CD4-positive, alpha-beta T cell treated with Interferon gamma for 1 hour (primary cell): ENCODE data around the gene FUT7.
A peak's percentile ranks its signal among the peaks of the same experiment; 100 is the strongest.
"Not testable (repeated sequence)": the region's sequence is repeated elsewhere in the genome, so short reads cannot be mapped to it uniquely, and the experiment has no call there.

ENCODE experiments used
- DNase-seq: peaks from one replicate; pipeline ENCODE4 v3.0.0-alpha.2; 2020

Gene FUT7

GRCh38 chr9:137066096-137066861, 34.4 kb upstream of the FUT7 start:
- no peak for DNase-seq

DNA sequence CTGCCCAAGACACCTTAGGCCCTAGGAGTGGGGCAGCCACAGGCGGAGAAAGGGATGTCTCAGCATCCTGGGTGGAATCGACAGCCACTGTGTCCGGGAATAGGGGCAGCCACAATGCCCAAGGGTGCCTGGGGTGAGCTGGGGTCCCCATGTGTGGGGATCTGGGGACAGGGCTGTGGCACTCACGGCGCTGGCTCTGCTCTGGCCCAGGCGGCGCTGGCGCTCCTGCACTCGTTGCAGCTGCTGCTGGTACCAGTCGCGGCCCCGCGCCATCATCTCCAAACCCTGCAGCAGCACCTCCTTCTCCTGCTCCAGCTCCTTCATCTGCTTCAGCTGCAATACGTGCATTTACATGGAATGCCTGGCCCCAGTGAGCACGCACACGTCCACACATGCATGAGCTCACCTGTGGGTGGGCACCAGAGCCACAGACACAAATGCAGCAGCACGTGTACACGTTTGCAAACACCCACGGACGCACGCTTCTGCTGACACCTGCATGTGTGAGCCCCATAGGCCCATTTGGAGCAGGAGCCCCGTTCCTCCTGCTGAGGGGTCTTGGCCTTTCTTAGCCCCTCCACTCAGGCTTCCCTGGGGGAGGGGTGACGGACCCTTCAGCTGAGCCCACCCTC, 33.6 kb upstream of the FUT7 start:
- DNase-seq = no peak

DNA sequence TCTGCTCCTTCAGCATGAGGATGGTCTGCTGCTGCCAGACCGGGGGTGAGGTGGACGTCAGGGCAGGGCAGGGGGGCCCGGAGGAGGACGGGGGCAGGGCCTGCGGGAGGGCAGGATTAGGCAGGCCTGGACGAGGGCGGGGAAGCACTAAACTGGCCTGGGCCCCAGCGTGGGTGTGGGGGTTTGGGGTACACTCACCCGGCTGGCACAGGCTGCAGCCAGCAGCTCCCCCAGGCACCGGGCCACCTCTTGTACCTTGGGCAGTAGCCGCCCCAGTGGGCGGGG, 32.9 kb upstream of the FUT7 start:
- no peak for DNase-seq

DNA sequence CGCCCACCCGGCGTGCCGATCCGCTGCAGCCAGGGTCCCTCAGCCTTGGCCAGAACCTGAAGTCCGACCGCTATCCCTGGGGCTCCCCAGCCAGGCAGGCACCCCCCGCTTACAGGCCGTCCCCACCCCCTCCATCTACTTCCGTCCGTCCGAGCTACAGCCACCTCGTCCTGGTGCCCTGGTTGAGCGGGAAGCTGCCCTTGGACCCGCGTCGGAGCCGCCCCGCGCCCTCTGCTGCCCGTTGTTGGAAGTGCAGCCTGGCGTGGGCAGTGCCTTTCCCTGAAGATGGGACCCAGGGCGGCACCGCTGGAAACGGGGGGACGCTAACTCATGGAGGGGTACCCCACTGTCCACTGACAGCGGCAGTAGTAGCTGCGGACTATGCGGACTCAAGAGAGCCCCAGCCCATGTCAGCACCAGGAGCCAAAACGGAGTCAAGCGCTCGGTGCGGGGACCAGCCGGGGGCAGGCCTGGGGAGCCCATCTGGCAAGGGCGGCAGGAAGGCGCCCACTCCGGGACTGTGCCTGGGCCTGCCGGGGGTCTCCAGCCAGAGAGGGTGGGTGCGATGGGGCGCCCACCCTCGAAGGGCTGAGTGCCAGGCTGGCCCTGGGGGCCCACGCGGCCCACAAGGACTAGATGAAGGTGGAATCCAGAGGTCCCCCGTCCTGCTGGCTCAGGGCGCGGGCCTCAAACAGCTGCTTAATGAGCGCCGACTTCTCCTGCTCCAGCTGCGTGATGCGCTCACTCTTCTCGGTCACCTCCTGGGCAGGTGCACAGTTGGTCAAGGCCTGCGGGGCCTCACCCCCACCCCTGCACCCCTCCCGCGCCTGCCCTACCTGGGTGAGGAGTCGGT, 32.4 kb upstream of the FUT7 start:
- DNase-seq = peak; percentile 43

GRCh38 chr9:137063311-137064026, 31.6 kb upstream of the FUT7 start:
- DNase-seq = no peak

DNA sequence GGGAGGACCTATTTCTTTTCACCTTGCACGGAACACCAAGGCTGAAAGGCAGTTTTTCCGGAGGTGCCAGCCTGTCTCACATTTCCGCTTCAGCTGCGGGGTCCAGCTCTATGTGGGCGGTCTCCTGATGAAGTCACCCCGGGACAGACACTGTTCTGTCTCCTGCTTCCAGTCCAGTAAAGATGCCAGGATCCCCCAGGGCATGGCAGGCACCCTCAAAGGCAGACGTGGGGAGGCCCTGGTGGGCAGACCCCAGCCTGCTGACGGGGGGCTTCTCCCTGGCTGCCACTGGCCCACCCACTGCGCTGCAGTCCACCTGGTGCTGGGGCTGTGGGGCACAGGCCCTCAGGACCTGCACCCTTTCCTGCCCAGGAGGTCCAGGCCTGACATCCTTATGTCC, 30.9 kb upstream of the FUT7 start:
- DNase-seq = not testable (repeated sequence)

DNA sequence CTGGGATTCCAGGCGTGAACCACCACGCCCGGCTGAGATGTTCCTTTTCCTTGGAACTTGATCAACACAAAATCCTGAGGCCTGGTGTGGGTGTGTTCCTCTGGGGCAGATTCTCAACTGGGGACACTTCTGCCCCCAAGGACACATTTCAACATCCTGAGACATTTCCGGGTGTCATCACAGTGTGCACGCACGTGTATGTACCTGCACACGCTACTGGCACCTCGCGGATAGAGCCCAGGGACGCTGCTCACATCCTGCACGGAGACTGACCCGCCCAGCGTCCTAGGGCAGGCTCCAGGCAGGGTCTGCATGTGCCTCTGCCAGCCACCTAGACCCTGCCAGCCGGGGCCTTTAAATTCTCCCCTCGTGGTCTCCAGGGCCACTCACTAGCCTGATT, 30.5 kb upstream of the FUT7 start:
- no peak for DNase-seq

DNA sequence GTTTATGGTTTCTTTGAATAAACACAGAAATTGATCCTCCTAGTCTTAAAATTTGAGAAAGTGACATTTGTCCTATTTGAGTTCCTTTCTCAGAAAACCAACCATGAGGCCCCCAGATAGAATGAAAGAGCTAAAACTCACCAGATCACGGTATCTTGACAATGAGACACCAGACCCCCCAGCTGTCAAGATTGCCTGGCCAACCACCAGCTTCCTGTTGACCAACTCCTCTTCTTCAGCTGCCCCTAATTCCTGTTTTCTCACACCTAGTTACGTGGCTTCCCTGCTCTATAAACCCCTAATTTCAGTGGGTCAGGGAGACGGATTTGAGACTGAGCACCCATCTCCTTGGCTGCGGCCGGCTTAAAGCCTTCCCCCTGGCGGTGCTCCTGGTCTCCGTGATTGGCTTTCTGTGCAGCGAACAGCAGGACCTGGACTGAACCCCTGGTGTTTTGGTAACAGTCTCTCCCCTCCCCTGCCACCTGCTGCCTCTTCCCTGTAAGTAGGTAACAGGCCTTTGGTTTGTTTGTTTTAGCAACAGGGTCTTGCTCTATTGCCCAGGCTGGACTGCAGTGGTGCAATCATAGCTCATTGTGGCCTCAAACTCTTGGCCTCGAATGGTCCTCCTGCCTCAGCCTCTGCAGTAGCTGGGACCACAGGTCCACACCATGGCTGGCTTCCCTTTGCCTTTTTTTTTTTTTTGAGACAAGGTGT, 26.8 kb upstream of the FUT7 start:
- DNase-seq = no peak

DNA sequence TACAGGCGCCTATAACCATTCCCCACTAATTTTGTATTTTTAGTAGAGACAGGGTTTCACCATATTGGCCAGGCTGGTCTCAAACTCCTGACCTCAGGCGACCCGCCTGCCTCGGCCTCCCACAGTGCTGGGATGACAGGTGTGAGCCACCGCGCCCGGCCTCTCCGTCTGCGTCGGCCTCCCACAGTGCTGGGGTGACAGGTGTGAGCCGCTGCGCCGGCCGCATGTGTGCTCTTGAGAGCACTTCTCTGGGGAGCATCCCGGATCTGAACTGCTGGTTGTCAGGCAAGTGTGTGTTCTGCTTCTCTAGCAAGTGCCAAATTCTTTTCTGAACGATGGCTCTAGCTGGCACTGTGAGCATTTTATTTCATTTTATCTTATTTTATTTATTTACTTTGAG, 25.7 kb upstream of the FUT7 start:
- no peak for DNase-seq

- DNase-seq = no peak
These were observed 25.0 kb upstream of the FUT7 start for GRCh38 chr9:137056739-137057415.

DNA sequence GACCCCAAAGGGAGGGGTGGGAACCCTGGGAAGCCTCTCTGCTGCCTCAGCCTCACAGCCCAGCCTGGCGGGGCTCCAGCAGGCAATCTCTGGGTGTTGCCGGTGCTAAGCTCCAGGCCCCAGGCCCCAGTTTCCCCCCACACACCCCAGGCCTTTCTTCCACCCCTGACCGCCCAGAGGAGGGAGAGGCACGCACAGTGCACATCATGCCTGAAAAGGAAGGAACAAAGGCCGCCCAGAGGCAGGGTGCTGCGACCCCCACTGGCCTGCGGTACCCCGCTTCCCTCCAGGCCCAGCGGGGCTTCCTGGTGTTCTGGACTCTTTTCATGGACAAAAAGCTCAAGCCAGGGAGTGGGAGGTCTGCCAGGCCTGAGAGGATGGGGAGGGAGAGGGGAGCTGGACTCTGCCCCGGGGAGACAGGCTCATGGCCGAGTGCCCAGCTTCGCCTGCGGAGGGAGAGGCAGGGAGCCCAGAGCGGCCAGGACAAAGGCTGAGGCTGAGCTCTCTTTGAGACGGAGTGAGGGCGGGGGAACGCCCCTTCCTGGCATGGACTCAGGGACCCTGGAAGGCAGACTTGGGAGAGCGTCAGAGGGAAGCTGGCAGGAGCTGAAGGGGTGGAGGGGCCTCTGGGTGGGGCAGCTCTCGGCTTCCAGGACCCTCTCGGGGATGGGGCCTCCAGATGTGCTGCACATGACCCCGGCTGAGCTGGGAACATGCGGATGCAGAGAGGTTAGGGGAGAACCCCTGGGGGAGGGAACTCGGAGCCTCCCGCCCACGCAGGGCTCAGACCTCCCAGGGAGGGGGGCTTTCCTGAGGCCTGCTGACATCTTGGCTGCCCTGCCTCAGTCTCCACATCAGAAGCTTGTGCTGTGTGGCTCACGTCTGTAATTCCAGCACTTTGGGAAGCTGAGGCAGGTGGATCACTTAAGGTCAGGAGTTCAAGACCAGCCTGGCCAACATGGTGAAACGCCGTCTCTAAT, 23.8 kb upstream of the FUT7 start:
- DNase-seq = no peak

GRCh38 chr9:137054932-137055384, 23.1 kb upstream of the FUT7 start:
- no peak for DNase-seq

DNA sequence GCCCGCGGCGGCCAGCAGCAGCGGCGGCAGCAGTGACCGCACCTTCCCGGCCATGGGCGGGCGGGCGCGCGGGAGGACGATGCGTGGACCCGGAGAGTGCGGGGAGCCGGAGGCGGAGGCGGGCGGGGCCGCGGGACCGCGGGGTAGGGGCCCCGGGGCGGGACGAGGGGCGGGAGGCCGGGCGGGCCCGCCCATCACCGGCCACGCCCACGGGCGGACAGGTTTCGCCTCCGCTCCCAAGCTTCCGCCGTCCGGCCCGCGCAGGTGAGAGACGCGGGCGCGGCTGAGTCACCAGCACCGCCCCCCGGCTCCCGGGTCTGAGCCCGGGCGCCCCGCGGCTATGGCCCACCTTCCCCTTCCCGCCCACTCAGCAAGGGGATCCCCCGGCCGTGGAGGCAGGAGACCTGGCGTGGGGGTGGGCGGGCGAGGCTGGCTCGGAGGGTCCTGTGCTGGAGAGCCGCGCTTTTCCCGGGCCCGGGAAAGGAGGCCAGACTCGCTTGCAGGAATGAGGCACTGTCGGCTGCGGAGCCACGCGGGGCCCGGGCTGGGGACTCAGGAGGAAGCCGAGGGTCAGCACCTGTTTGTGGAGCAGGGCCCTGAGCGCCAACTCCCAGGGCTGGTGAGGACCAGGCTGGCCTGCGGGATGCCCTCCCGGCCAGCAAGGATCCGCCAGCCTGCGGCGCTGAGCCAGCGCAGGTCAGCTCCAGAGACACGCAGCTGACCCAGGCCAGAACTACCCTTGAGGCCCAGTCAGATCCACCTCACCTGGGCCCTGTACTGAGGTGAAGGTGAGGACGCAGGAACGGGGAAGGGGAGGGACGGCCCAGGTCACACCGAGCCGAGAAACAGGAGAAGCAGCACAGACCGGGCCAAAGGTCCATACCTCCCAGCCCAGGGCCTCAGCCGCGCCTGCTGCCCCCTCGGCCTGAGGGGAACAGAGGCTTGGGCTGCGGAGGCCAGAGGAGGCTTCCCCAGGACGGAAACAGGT, 22.4 kb upstream of the FUT7 start, which contains the start of gene ENTPD2:
Gene ENTPD2 (minus strand): TSS at position 118 of the 988 bp plus-strand sequence. CDS start 64 bp downstream, at position 54.
- DNase-seq = no peak

- no peak for DNase-seq
These were observed 21.4 kb upstream of the FUT7 start for GRCh38 chr9:137052998-137053943.

DNA sequence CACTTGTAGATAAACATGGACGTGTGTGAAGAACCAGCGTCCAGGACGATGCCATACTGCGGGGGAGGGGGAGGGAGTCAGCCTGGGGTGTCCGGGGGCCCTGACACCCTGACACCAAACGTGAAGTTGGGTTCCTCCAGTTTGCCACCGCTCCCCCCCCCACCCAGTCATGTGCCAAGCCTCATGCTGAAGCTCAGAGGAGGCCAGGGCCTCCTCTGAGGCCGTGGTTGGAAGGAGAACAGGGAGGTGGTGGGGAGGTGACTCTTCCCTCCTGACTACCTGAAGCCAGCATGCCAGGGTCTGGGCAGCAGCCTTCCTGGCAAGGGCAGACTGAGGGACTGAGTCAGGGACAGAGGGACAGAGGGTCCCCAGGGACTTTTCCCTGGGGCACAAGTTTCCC, 20.4 kb upstream of the FUT7 start:
- no peak for DNase-seq

DNA sequence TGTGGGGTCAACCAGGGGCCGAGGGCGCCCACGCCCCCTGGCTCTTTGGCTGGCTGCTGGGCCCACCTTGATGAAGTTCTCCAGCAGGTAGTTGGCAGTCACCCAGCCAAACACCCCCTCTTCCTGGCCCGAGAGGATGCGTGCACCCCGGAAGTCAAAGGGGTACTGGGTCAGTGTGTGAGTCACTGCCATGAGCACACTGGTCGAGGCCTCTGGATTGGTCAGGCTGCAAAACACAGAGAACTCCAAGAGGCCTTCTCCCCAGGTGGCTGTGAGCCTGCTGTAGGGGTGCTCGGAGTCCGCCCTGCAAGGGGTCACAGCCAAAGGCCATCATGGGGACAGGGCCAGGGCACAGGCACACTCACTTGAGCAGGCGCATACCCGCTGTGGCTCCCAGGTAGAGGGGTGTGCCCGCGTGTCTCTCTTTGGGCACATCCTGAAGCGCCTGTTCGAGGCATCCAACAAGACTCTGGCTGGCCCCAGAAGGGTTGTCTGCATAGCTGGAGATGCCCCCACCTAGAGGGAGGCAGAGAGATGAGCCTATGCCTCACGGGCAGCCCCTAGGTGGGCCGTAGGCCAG, 19.3 kb upstream of the FUT7 start:
- DNase-seq = no peak

GRCh38 chr9:137050570-137050969, 18.7 kb upstream of the FUT7 start:
- no peak for DNase-seq
